Neural cell (in vitro differentiated cells): ENCODE data around the gene PRSS16. TPM values are rescaled to one million over a fixed set of nuclear protein-coding genes. Genes with fewer than 3 reads are reported as not detected.

Source experiments
- H2AFZ ChIP-seq: fragments of 200-600, 300-800 bp; sonication (generic), shearing (Covaris generic); 2 replicates; pipeline ENCODE4 v1.6.0; 2014; ENCODE audit warnings: low read depth, mild to moderate bottlenecking, antibody characterized with exemption, low read length, moderate library complexity
- H3F3A ChIP-seq: fragments of 200-600 bp; shearing (Covaris generic); 2 replicates; pipeline ENCODE4 v1.6.1; 2016; ENCODE audit warnings: mild to moderate bottlenecking, moderate library complexity, mixed read lengths, antibody characterized with exemption, low read length; ENCODE audit not compliant: insufficient read depth, poor library complexity, severe bottlenecking
- H3K27ac ChIP-seq: fragments of 200-600, 300-800 bp; sonication (generic), shearing (Covaris generic); 2 replicates; pipeline ENCODE4 v1.5.1; 2014; ENCODE audit warnings: mild to moderate bottlenecking, low read length, moderate library complexity
- H3K27me3 ChIP-seq: fragments of 300-800, 200-600 bp; sonication (generic), shearing (Covaris generic); 2 replicates; pipeline ENCODE4 v1.6.0; 2014; ENCODE audit warnings: mild to moderate bottlenecking, low read depth, low read length, moderate library complexity; ENCODE audit not compliant: insufficient read depth
- H3K36me3 ChIP-seq: fragments of 300-800, 200-600 bp; sonication (generic), shearing (Covaris generic); 2 replicates; pipeline ENCODE4 v1.5.1; 2014; ENCODE audit warnings: mild to moderate bottlenecking, antibody characterized with exemption, low read length, moderate library complexity; ENCODE audit not compliant: insufficient read depth
- H3K4me2 ChIP-seq: fragments of 300-800, 200-600 bp; sonication (generic), shearing (Covaris generic); 2 replicates; pipeline ENCODE4 v1.6.0; 2014; ENCODE audit warnings: mild to moderate bottlenecking, low read length
- H3K4me3 ChIP-seq: fragments of 300-800, 200-600 bp; sonication (generic), shearing (Covaris generic); 2 replicates; pipeline ENCODE4 v1.5.1; 2014; ENCODE audit warnings: mild to moderate bottlenecking, low read length, moderate library complexity
- H3K79me2 ChIP-seq: fragments of 200-600 bp; shearing (Covaris generic); replicated peaks from 2 replicates; pipeline ENCODE4 v1.6.0; 2014; ENCODE audit warnings: mild to moderate bottlenecking, low read length, moderate library complexity; ENCODE audit not compliant: insufficient read depth
- H3K9ac ChIP-seq: fragments of 300-800, 200-600 bp; sonication (generic), shearing (Covaris generic); 2 replicates; pipeline ENCODE4 v1.6.1; 2016; ENCODE audit warnings: mild to moderate bottlenecking, low read length, mixed read lengths
- H3K9me2 ChIP-seq: fragments of 200-600 bp; shearing (Covaris generic); 2 replicates; pipeline ENCODE4 v1.6.1; 2016; ENCODE audit warnings: mild to moderate bottlenecking, low read length, mixed read lengths; ENCODE audit not compliant: insufficient read depth
- H3K9me3 ChIP-seq: fragments of 200-600, 300-800 bp; sonication (generic), shearing (Covaris generic); 2 replicates; pipeline ENCODE4 v1.6.1; 2016; ENCODE audit warnings: mild to moderate bottlenecking, mixed run types, low read length, moderate library complexity, mixed read lengths
- H4K20me1 ChIP-seq: fragments of 200-600 bp; shearing (Covaris generic); 2 replicates; pipeline ENCODE4 v1.6.1; 2016; ENCODE audit warnings: mild to moderate bottlenecking, mixed run types; ENCODE audit not compliant: insufficient read depth
- CTCF ChIP-seq: fragments of 450-650 bp; IDR thresholded peaks from 2 replicates; pipeline ENCODE4 v1.5.1; 2014; ENCODE audit warnings: antibody characterized with exemption, mild to moderate bottlenecking, moderate library complexity; ENCODE audit not compliant: poor library complexity, severe bottlenecking
- EP300 ChIP-seq: fragments of 450-650 bp; conservative IDR thresholded peaks from 2 replicates; pipeline ENCODE4 v1.6.1; 2014; ENCODE audit warnings: antibody characterized with exemption, mild to moderate bottlenecking, moderate library complexity; ENCODE audit not compliant: poor library complexity, severe bottlenecking
- EZH2 ChIP-seq: fragments of 200-600, 300-800 bp; shearing (Covaris generic), sonication (generic); IDR thresholded peaks from 2 replicates; pipeline ENCODE4 v1.6.1; 2014; ENCODE audit warnings: antibody characterized with exemption, low read length, borderline replicate concordance, mild to moderate bottlenecking; ENCODE audit not compliant: insufficient read depth, poor library complexity, severe bottlenecking
- MXI1 ChIP-seq: fragments of 450-650 bp; conservative IDR thresholded peaks from 2 replicates; pipeline ENCODE4 v1.6.1; 2014; ENCODE audit warnings: antibody characterized with exemption, mild to moderate bottlenecking; ENCODE audit not compliant: poor library complexity, severe bottlenecking
- POLR2AphosphoS5 ChIP-seq: IDR thresholded peaks from 2 replicates; pipeline ENCODE4 v1.6.1; 2012
- RAD21 ChIP-seq: fragments of 450-650 bp; conservative IDR thresholded peaks from 2 replicates; pipeline ENCODE4 v1.6.1; 2014; ENCODE audit warnings: antibody characterized with exemption, mild to moderate bottlenecking, moderate library complexity
- REST ChIP-seq: IDR thresholded peaks from 2 replicates; pipeline ENCODE4 v1.6.1; 2012; ENCODE audit warnings: borderline replicate concordance
- SMC3 ChIP-seq: fragments of 450-650 bp; conservative IDR thresholded peaks from 2 replicates; pipeline ENCODE4 v1.6.1; 2014; ENCODE audit warnings: antibody characterized with exemption, mild to moderate bottlenecking, moderate library complexity; ENCODE audit not compliant: poor library complexity
- TAF1 ChIP-seq: IDR thresholded peaks from 2 replicates; pipeline ENCODE4 v1.6.1; 2012; ENCODE audit warnings: low read depth
- polyA plus RNA-seq: library from polyadenylated mRNA; depleted of rRNA; stranded (reverse); fragments of >200 nt; gene quantifications from 2 replicates; pipeline ENCODE4 v1.2.3, GENCODE V29; 2014

The PRSS16 gene
- polyA plus RNA-seq, 1 donor from 2014 or later, result not detected

- H2AFZ ChIP-seq, result no peak overlapping the region
- H3K9me2 ChIP-seq, result no peaks in the 10 kb centered on the region
- no peaks in the 10 kb centered on the region for H3K79me2 ChIP-seq
- H4K20me1 ChIP-seq, result no peaks in the 10 kb centered on the region
- TF ChIP-seq SMC3 (no peak), POLR2AphosphoS5 (no peak), MXI1 (no peak), EP300 (no peak), TAF1 (no peak), CTCF (no peak), RAD21 (no peak), EZH2 (no peak), REST (no peak)
- no peaks in the 10 kb centered on the region for H3K36me3 ChIP-seq
- no peak overlapping the region for H3K9ac ChIP-seq
- H3F3A ChIP-seq, result no peaks in the 10 kb centered on the region
- H3K4me2 ChIP-seq, result no peak overlapping the region
- peaks cover 76% of the 10 kb centered on the region for H3K27me3 ChIP-seq
- no peak overlapping the region for H3K27ac ChIP-seq
- H3K4me3 ChIP-seq, result no peak overlapping the region
- H3K9me3 ChIP-seq, result no peaks in the 10 kb centered on the region
Observed at GRCh38 chr6:27248783-27249182, 1.3 kb downstream of the PRSS16 start.

GRCh38 chr6:27250277-27251111 lies 3.0 kb downstream of the PRSS16 start:
- Histone ChIP-seq H3K27me3 (peaks cover 93% of the 10 kb centered on the region), H3K9me3 (no peaks in the 10 kb centered on the region), H3F3A (no peaks in the 10 kb centered on the region), H2AFZ (no peak overlapping the region), H3K27ac (no peak overlapping the region), H4K20me1 (no peaks in the 10 kb centered on the region), H3K4me2 (peak overlapping the region; percentile 26), H3K36me3 (no peaks in the 10 kb centered on the region), H3K9ac (peak overlapping the region; percentile 23), H3K4me3 (peak overlapping the region; percentile 64), H3K79me2 (no peaks in the 10 kb centered on the region), H3K9me2 (no peaks in the 10 kb centered on the region)
- TF ChIP-seq RAD21, result no peak
- TF ChIP-seq REST, result no peak
- no peak for TF ChIP-seq MXI1
- no peak for TF ChIP-seq TAF1
- no peak for TF ChIP-seq EZH2
- TF ChIP-seq POLR2AphosphoS5, result no peak
- TF ChIP-seq CTCF, result no peak
- TF ChIP-seq EP300, result no peak
- no peak for TF ChIP-seq SMC3
